Glutamatergic neuron (in vitro differentiated cells): ENCODE results near the gene PHLDB1. TPM values are rescaled to one million over a fixed set of nuclear protein-coding genes. Genes with fewer than 3 reads are reported as not detected.

ENCODE experiments used
- DNase-seq: peaks from one replicate; pipeline ENCODE4 v3.0.0; 2022
- H3K27ac Mint-ChIP-seq: one replicate; pipeline ENCODE4 v1.8.0; 2020; ENCODE audit warnings: mild to moderate bottlenecking, mixed read lengths, inconsistent platforms; ENCODE audit not compliant: unreplicated experiment
- H3K27me3 Mint-ChIP-seq: one replicate; pipeline ENCODE4 v1.8.0; 2020; ENCODE audit warnings: mild to moderate bottlenecking, moderate library complexity, mixed read lengths, inconsistent platforms; ENCODE audit not compliant: unreplicated experiment
- H3K36me3 Mint-ChIP-seq: one replicate; pipeline ENCODE4 v1.8.0; 2020; ENCODE audit warnings: mild to moderate bottlenecking, mixed read lengths, inconsistent platforms; ENCODE audit not compliant: unreplicated experiment
- H3K4me1 Mint-ChIP-seq: one replicate; pipeline ENCODE4 v1.8.0; 2020; ENCODE audit warnings: mild to moderate bottlenecking, low read depth, mixed read lengths, inconsistent platforms; ENCODE audit not compliant: unreplicated experiment
- H3K4me3 Mint-ChIP-seq: one replicate; pipeline ENCODE4 v1.8.0; 2020; ENCODE audit warnings: mild to moderate bottlenecking, mixed read lengths, inconsistent platforms; ENCODE audit not compliant: unreplicated experiment
- H3K9me3 Mint-ChIP-seq: one replicate; pipeline ENCODE4 v1.8.0; 2020; ENCODE audit warnings: mild to moderate bottlenecking, moderate library complexity, mixed read lengths, inconsistent platforms; ENCODE audit not compliant: unreplicated experiment
- total RNA-seq: library from RNA; stranded (reverse); fragmentation: NEBNext Ultra II Directional; extraction: Animal tissue kit (Norgen Biotek cat#: 25700); gene quantifications from one replicate; pipeline ENCODE4 v1.2.1, GENCODE V29; 2021; ENCODE audit not compliant: unreplicated experiment
- TF ChIP-seq, protein P1 (sequence below): fragments of 200-600 bp; sonication (generic); IDR thresholded peaks from one replicate; pipeline ENCODE4 v1.5.0; 2021; ENCODE audit not compliant: partially characterized antibody, unreplicated experiment

The PHLDB1 gene
- total RNA-seq, 1 donor from 2014 or later, result 78.4 TPM

DNA sequence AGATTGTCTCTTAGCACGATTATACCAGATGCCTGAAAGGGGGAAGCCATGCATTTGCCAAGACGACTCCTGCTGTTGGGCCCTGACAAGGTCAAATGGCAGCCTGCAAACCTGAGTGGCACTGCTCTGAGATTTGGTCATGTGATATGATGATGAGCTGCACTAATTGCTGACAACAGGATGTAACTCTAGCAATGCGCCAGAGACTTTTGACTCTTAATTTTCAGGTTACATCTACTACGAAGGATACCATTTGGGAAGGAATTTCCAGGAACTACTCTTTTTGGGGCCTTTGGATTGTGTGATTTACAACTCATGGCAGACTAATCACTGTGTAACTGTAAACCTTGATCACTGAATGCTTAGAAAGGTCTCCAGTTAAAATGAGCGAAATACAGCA, 59.0 kb downstream of the PHLDB1 start:
- no peak overlapping the region for H3K4me3 Mint-ChIP-seq
- no peak overlapping the region for H3K27ac Mint-ChIP-seq
- H3K36me3 Mint-ChIP-seq, result no peaks in the 10 kb centered on the region
- TF ChIP-seq, protein P1, sequence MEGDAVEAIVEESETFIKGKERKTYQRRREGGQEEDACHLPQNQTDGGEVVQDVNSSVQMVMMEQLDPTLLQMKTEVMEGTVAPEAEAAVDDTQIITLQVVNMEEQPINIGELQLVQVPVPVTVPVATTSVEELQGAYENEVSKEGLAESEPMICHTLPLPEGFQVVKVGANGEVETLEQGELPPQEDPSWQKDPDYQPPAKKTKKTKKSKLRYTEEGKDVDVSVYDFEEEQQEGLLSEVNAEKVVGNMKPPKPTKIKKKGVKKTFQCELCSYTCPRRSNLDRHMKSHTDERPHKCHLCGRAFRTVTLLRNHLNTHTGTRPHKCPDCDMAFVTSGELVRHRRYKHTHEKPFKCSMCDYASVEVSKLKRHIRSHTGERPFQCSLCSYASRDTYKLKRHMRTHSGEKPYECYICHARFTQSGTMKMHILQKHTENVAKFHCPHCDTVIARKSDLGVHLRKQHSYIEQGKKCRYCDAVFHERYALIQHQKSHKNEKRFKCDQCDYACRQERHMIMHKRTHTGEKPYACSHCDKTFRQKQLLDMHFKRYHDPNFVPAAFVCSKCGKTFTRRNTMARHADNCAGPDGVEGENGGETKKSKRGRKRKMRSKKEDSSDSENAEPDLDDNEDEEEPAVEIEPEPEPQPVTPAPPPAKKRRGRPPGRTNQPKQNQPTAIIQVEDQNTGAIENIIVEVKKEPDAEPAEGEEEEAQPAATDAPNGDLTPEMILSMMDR, result no peak
- H3K4me1 Mint-ChIP-seq, result no peaks in the 10 kb centered on the region
- peaks cover 2% of the 10 kb centered on the region for H3K9me3 Mint-ChIP-seq
- no peak for DNase-seq
- H3K27me3 Mint-ChIP-seq, result peaks cover 2% of the 10 kb centered on the region

GRCh38 chr11:118670063-118670462, 62.6 kb downstream of the PHLDB1 start:
- TF ChIP-seq, protein P1, result no peak
- Mint-ChIP-seq H3K4me3 (no peak overlapping the region), H3K27me3 (no peaks in the 10 kb centered on the region), H3K4me1 (no peaks in the 10 kb centered on the region), H3K27ac (no peak overlapping the region), H3K9me3 (peaks cover 2% of the 10 kb centered on the region), H3K36me3 (peaks cover 4% of the 10 kb centered on the region)
- DNase-seq, result no peak

DNA sequence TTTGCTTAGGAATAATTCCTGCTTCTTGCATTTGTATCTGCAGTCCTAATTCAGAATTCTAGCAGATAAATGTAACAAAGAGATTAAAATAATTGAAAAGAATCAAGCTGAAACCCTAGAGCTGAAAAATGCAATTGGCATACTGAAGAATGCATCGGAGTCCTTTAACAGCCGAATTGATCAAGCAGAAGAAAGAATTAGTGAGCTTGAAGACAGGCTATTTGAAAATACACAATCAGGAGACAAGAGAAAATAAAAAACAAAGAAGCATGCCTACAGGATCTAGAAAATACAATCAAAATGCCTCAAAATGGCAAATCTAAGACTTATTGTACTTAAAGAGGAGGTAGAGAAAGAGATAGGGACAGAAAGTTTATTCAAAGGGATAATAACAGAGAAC, 63.8 kb downstream of the PHLDB1 start:
- DNase-seq, result no peak
- Mint-ChIP-seq H3K9me3 (peaks cover 2% of the 10 kb centered on the region), H3K27me3 (peaks cover 2% of the 10 kb centered on the region), H3K27ac (no peak overlapping the region), H3K4me1 (no peaks in the 10 kb centered on the region), H3K36me3 (peaks cover 4% of the 10 kb centered on the region), H3K4me3 (no peak overlapping the region)
- TF ChIP-seq, protein P1, result no peak

GRCh38 chr11:118672846-118673245, 65.4 kb downstream of the PHLDB1 start:
- Mint-ChIP-seq H3K36me3 (peaks cover 4% of the 10 kb centered on the region), H3K4me3 (no peak overlapping the region), H3K27ac (no peak overlapping the region), H3K27me3 (peaks cover 2% of the 10 kb centered on the region), H3K4me1 (no peaks in the 10 kb centered on the region), H3K9me3 (peaks cover 4% of the 10 kb centered on the region)
- TF ChIP-seq, protein P1, result no peak
- no peak for DNase-seq

DNA sequence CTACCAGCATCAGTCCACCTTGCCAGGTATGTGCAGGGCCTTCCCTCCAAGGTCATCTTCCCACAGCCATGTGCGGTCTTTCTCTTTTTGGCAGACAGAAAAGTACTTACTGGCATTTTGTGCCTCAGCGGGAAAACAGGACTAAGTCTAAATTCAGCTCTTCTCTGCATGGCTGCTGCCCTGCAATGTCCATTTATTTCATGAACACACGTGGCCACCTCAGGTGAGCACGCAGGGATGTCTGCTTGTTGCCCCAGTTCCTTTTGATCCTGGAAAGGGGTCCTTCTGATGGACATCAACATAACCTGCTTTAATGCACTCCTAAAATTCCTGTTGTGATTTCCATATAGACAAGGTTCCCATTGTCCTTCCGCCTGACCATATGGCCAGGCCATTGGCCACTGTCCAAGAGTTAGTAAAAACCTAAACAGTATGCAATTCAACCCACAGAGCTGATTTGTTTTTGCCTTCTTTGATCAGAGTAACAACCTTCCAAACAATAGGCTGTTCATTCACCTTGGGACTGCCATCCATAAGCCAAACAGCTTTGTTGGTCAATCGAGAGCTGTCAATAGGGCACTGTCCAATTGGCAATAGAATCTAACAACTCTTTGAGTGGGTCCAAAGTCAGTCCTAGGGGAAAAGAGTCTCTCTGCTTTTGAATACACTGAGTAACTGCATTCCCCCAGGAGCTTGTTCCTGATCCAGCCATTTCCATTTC, 66.1 kb downstream of the PHLDB1 start:
- DNase-seq, result no peak
- peaks cover 2% of the 10 kb centered on the region for H3K27me3 Mint-ChIP-seq
- no peak overlapping the region for H3K4me3 Mint-ChIP-seq
- no peaks in the 10 kb centered on the region for H3K4me1 Mint-ChIP-seq
- no peak overlapping the region for H3K27ac Mint-ChIP-seq
- peaks cover 4% of the 10 kb centered on the region for H3K36me3 Mint-ChIP-seq
- H3K9me3 Mint-ChIP-seq, result peaks cover 4% of the 10 kb centered on the region
- TF ChIP-seq, protein P1, result no peak
